GM23248 (cell line): ENCODE data around the gene CDC45. TPM values are rescaled to one million over a fixed set of nuclear protein-coding genes. Genes with fewer than 3 reads are reported as not detected.
A peak's percentile ranks its signal among the peaks of the same experiment; 100 is the strongest.

Experiments
- DNase-seq: peaks from one replicate; pipeline ENCODE4 v3.0.0-alpha.2; 2015
- H2AFZ ChIP-seq: fragments of 200-600 bp; sonication (generic); 2 replicates; pipeline ENCODE4 v1.6.1; 2016; ENCODE audit warnings: antibody characterized with exemption
- H3F3A ChIP-seq: fragments of 200-600 bp; sonication (generic); 2 replicates; pipeline ENCODE4 v1.6.1; 2016; ENCODE audit warnings: mild to moderate bottlenecking, antibody characterized with exemption, mixed run types; ENCODE audit not compliant: insufficient read depth
- H3K27ac ChIP-seq: fragments of 200-600 bp; sonication (generic); 2 replicates; pipeline ENCODE4 v1.5.1; 2016; ENCODE audit warnings: mild to moderate bottlenecking
- H3K27me3 ChIP-seq: fragments of 200-600 bp; sonication (generic); replicated peaks from 2 replicates; pipeline ENCODE4 v1.6.1; 2016; ENCODE audit warnings: mild to moderate bottlenecking; ENCODE audit not compliant: insufficient read depth
- H3K36me3 ChIP-seq: fragments of 200-600 bp; sonication (generic); 2 replicates; pipeline ENCODE4 v1.6.1; 2016; ENCODE audit warnings: low read depth, mild to moderate bottlenecking
- H3K4me1 ChIP-seq: fragments of 200-600 bp; sonication (generic); 2 replicates; pipeline ENCODE4 v1.6.1; 2016; ENCODE audit warnings: mild to moderate bottlenecking; ENCODE audit not compliant: insufficient read depth
- H3K4me2 ChIP-seq: fragments of 200-600 bp; sonication (generic); one replicate; pipeline ENCODE4 v1.6.1; 2016; ENCODE audit warnings: mild to moderate bottlenecking; ENCODE audit not compliant: unreplicated experiment
- H3K4me3 ChIP-seq: fragments of 200-600 bp; sonication (generic); 2 replicates; pipeline ENCODE4 v1.5.1; 2016; ENCODE audit warnings: mild to moderate bottlenecking
- H3K79me2 ChIP-seq: fragments of 200-600 bp; sonication (generic); 2 replicates; pipeline ENCODE4 v1.6.1; 2016; ENCODE audit warnings: mild to moderate bottlenecking; ENCODE audit not compliant: insufficient read depth
- H3K9ac ChIP-seq: fragments of 200-600 bp; sonication (generic); 2 replicates; pipeline ENCODE4 v1.6.1; 2016; ENCODE audit warnings: mild to moderate bottlenecking
- H3K9me2 ChIP-seq: fragments of 200-600 bp; sonication (generic); 2 replicates; pipeline ENCODE4 v1.6.1; 2016; ENCODE audit warnings: mixed run types, mild to moderate bottlenecking, moderate library complexity; ENCODE audit not compliant: insufficient read depth
- H3K9me3 ChIP-seq: fragments of 200-600 bp; sonication (generic); one replicate; pipeline ENCODE4 v1.6.1; 2017; ENCODE audit warnings: low read depth
- H4K20me1 ChIP-seq: fragments of 200-600 bp; sonication (generic); 2 replicates; pipeline ENCODE4 v1.6.0; 2016; ENCODE audit not compliant: insufficient read depth
- EZH2 ChIP-seq: fragments of 200-600 bp; sonication (generic); IDR thresholded peaks from 2 replicates; pipeline ENCODE4 v1.6.1; 2018; ENCODE audit warnings: antibody characterized with exemption, mild to moderate bottlenecking; ENCODE audit not compliant: insufficient read depth, poor library complexity, severe bottlenecking
- EZH2phosphoT487 ChIP-seq: fragments of 200-600 bp; sonication (generic); IDR thresholded peaks from 2 replicates; pipeline ENCODE4 v1.6.1; 2018; ENCODE audit warnings: antibody characterized with exemption, moderate library complexity, mild to moderate bottlenecking, low read depth; ENCODE audit not compliant: insufficient read depth
- WGBS, 2 experiments: methylation state at CpG; one replicate each; pipeline ENCODE4 v1.1.6; 2015 to 2017; ENCODE audit warnings: low lambda C conversion rate in 2 of 2, low coverage in 1 of 2; ENCODE audit errors: missing lambda C conversion rate in 2 of 2; 5-methylcytosine and 5-hydroxymethylcytosine counted together
- in situ Hi-C: fragments of 300-500 bp; cut with MboI; formaldehyde crosslinking; loops from 2 replicates; pipeline ENCODE4 v1.15.0; 2020
- polyA plus RNA-seq: library from polyadenylated mRNA; unstranded; fragments of >200 nt; fragmentation: Nextera tagmentation; extraction: Ambion mirVana; gene quantifications from 2 replicates; pipeline ENCODE4 v1.2.1, GENCODE V29; 2016
- total RNA-seq: library from RNA; depleted of rRNA; stranded (reverse); fragments of >200 nt; shearing (Covaris generic); gene quantifications from 2 replicates; pipeline ENCODE4 v1.2.3, GENCODE V29; 2014

Gene CDC45
- total and polyA plus RNA-seq, 2 experiments from 2014 or later = 9.5 to 10.1 TPM

GRCh38 chr22:19566279-19567156 lies 86.8 kb downstream of the CDC45 start:
- no peak overlapping the region for H3K27ac ChIP-seq
- no peak overlapping the region for H2AFZ ChIP-seq
- H3K4me3 ChIP-seq = no peak overlapping the region
- no peak overlapping the region for H3K4me2 ChIP-seq
- H3K9me2 ChIP-seq = no peaks in the 10 kb centered on the region
- no peaks in the 10 kb centered on the region for H3K79me2 ChIP-seq
- H3F3A ChIP-seq = peaks cover 14% of the 10 kb centered on the region
- WGBS, 2 experiments = 85 to 86% methylated on average over 49 to 52 of the region's 52 CpGs
- peaks cover 8% of the 10 kb centered on the region for H3K4me1 ChIP-seq
- no peaks in the 10 kb centered on the region for H3K36me3 ChIP-seq
- H4K20me1 ChIP-seq = no peaks in the 10 kb centered on the region
- no peak for DNase-seq
- in situ Hi-C loops = no loop called here
- no peak overlapping the region for H3K9ac ChIP-seq
- TF ChIP-seq EZH2phosphoT487 = no peak
- no peak for TF ChIP-seq EZH2
- H3K27me3 ChIP-seq = 0 out of 2 replicates have a peak, but pooled peaks cover 6% of the 10 kb centered on the region
- no peaks in the 10 kb centered on the region for H3K9me3 ChIP-seq

- 76 to 79% methylated on average over 24 of the region's 24 CpGs for WGBS, 2 experiments
- TF ChIP-seq EZH2phosphoT487 = no peak
- no peak for TF ChIP-seq EZH2
- H3K4me1 ChIP-seq = peaks cover 8% of the 10 kb centered on the region
- no peak overlapping the region for H3K27ac ChIP-seq
- 0 out of 2 replicates have a peak, but pooled peaks cover 4% of the 10 kb centered on the region for H3K27me3 ChIP-seq
- no peak for DNase-seq
- no peaks in the 10 kb centered on the region for H4K20me1 ChIP-seq
- peaks cover 14% of the 10 kb centered on the region for H3F3A ChIP-seq
- H3K9ac ChIP-seq = no peak overlapping the region
- H3K36me3 ChIP-seq = no peaks in the 10 kb centered on the region
- no peak overlapping the region for H3K4me3 ChIP-seq
- no peaks in the 10 kb centered on the region for H3K9me2 ChIP-seq
- no peaks in the 10 kb centered on the region for H3K79me2 ChIP-seq
- H2AFZ ChIP-seq = no peak overlapping the region
- no peaks in the 10 kb centered on the region for H3K9me3 ChIP-seq
- in situ Hi-C loops = no loop called here
- H3K4me2 ChIP-seq = no peak overlapping the region
Measured at GRCh38 chr22:19567157-19568009, 87.7 kb downstream of the CDC45 start.

- H3K4me3 ChIP-seq = no peak overlapping the region
- H3K79me2 ChIP-seq = no peaks in the 10 kb centered on the region
- peaks cover 14% of the 10 kb centered on the region for H3F3A ChIP-seq
- H2AFZ ChIP-seq = no peak overlapping the region
- H3K27ac ChIP-seq = peak overlapping the region; percentile 53
- in situ Hi-C loops = no loop called here
- H3K36me3 ChIP-seq = no peaks in the 10 kb centered on the region
- WGBS, 2 experiments = 38 to 47% methylated on average over 9 of the region's 9 CpGs
- no peak overlapping the region for H3K9ac ChIP-seq
- no peaks in the 10 kb centered on the region for H3K27me3 ChIP-seq
- peak; percentile 98 for DNase-seq
- peaks cover 8% of the 10 kb centered on the region for H3K4me1 ChIP-seq
- no peaks in the 10 kb centered on the region for H3K9me3 ChIP-seq
- no peaks in the 10 kb centered on the region for H3K9me2 ChIP-seq
- no peaks in the 10 kb centered on the region for H4K20me1 ChIP-seq
- peak overlapping the region; percentile 6 for H3K4me2 ChIP-seq
- TF ChIP-seq EZH2phosphoT487 = no peak
- no peak for TF ChIP-seq EZH2
Measured at GRCh38 chr22:19568337-19569275, 88.9 kb downstream of the CDC45 start.

GRCh38 chr22:19569276-19569640 lies 89.5 kb downstream of the CDC45 start:
- WGBS, 2 experiments = 45 to 60% methylated on average over 1 of the region's 1 CpG
- DNase-seq = no peak
- Histone ChIP-seq H3K9me3 (no peaks in the 10 kb centered on the region), H3K4me2 (no peak overlapping the region), H3K36me3 (no peaks in the 10 kb centered on the region), H3K27me3 (no peaks in the 10 kb centered on the region), H3F3A (peaks cover 14% of the 10 kb centered on the region), H3K4me1 (peaks cover 8% of the 10 kb centered on the region), H3K79me2 (no peaks in the 10 kb centered on the region), H3K4me3 (no peak overlapping the region), H3K9me2 (no peaks in the 10 kb centered on the region), H3K27ac (peak overlapping the region; percentile 53; the same call in 1 of the 2 replicates), H3K9ac (no peak overlapping the region), H4K20me1 (no peaks in the 10 kb centered on the region), H2AFZ (no peak overlapping the region)
- in situ Hi-C loops = no loop called here
- no peak for TF ChIP-seq EZH2
- TF ChIP-seq EZH2phosphoT487 = no peak
